Embryonic facial prominence (tissue), 1 donor: ENCODE measurements around the gene AOX1.
"Not testable (repeated sequence)": the region's sequence is repeated elsewhere in the genome, so short reads cannot be mapped to it uniquely, and the experiment has no call there.

Experiments
- DNase-seq: peaks from one replicate; pipeline ENCODE4 v3.0.0-alpha.2; 2016; ENCODE audit errors: extremely low spot score

AOX1 gene

DNA sequence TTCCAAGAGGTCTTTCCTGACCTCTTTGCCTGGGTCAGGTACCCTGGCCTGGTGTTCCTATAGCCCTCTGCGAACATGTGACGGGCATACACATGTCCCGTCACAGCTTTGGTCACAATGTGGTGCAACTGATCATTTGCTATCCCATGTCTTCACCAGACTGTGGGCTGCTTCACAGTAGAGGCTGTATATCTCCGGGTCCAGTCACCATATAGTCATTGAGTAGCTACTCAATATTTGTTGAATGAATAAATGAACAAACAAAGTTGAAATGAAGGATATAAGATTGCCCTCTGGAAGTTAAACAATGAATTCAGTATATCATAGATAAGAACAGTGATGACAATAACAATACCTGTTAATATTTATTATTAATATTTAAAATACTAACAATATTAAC lies 16.8 kb downstream of the AOX1 start:
- DNase-seq: no peak

DNA sequence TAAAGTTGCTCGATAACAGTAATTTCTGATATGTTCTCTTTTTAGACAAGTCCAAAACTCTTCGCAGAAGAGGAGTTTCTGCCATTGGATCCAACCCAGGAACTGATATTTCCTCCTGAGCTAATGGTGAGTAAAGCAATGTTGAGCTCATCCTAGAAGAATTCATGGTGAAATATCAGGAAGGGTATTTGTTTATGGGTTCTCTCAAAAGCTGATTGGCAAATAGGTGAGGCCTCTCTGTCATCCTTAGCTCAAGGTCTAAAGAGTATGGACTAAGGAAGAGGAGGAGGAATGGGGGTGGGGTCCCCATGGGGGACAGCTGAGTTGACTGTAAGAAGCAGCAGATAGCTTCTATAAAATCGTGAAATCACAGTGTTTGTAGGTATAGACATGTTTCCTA lies 18.2 kb downstream of the AOX1 start:
- no peak for DNase-seq

DNA sequence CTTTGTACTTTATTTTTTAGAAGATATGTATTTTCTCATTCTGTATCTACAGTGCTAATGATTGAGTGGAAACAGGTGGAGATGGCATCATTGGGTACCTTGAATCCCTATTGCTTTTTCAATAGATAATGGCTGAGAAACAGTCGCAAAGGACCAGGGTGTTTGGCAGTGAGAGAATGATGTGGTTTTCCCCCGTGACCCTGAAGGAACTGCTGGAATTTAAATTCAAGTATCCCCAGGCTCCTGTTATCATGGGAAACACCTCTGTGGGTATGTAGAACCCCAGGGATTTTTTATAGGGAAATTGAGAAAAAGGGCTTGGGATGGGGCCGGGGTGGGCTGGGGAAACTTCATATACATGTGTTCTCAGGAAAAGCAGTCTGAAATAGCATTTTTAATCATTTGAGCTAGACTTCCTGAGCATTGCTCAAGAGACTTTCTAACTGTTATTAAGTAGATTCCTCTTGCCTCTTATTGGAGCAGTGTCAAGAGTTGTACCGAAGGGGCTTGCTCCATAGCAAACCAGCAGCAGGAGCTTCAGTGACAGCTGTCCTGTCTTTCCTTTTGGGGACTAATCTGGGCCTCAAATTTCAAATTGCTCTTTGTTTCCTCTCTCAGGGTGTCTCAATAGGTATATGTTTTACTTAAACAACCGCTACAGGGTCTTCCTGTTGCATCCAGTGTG lies 18.9 kb downstream of the AOX1 start:
- no peak for DNase-seq

DNA sequence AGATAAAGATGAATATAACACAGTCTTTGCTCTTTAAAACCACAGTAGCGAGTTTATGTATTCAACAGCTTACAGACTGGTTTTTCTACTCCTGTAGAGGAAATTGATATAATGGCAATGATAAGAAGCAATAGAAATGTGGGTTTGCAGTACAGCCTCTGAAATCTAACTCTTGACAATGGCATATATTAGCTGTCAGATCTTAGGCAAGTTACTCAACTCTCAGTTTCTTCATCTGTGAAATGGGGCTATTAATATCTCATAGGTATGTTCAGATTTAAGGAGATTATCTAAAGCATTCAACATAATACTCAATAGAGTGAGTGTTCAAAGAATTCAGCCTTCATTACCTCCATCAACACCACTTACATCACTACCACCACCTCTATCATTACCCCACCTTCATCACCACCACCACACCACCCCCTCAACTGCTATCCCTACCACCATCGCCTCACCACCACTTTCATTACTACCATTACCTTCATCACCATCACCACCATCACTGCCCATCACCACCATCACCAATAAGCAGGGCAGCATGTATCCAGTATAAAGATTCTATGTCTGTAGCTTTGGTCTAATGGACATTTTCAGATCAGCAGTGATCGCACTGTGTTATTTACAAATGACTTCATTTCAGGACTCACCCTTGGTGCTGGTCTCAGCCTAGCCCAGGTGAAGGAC lies 22.7 kb downstream of the AOX1 start:
- no peak for DNase-seq

DNA sequence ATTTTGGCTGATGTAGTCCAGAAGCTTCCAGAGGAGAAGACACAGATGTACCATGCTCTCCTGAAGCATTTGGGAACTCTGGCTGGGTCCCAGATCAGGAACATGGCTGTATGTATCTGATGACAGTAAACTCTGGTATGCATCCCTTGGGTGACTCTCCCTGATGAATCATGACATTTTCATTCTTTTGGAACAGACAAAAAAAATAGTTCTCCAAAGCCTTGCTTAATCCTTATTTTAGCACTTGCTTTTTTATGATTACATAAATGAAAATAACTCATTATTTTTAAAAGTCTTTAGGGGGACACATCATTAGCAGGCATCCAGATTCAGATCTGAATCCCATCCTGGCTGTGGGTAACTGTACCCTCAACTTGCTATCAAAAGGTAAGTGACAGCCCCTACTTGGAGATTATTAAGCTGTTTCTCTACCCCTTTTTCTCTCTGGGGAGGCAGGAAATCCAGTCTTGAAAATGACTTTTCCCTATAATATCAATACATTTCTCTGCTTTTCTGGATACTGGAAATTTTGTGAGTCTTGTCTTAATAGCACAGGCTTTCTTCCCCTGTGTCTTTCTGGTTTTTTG lies 23.3 kb downstream of the AOX1 start:
- no peak for DNase-seq

DNA sequence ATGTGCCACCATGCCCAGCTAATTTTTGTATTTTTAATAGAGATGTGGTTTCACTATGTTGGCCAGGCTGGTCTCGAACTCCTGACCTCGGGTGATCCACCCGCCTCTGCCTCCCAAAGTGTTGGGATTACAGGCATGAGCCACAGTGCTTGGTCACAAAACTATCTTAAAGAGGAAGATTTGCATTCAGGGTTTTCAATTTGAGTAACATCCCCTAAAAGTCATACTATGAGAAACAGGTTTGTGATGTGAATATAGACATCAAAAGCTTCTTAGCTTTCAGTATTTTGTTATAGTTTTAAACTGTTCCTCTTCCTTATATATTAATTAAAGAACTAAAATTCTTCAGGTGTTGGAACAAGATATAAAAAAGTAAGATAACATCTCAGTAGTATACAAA lies 24.4 kb downstream of the AOX1 start:
- DNase-seq: not testable (repeated sequence)

DNA sequence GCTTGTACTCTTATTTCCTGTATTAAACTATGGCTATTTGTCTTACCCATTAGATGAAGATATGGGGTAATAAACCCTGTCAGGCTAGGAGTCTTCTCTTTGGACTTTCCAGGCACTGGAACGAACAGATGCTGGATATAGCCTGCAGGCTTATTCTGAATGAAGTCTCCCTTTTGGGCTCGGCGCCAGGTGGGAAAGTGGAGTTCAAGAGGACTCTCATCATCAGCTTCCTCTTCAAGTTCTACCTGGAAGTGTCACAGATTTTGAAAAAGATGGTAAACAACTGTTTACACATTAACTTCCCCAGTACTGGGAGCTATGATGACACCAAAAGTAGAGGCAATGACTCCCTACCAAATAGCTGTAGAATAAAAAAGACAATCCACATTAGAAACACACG lies 27.9 kb downstream of the AOX1 start:
- DNase-seq: no peak

DNA sequence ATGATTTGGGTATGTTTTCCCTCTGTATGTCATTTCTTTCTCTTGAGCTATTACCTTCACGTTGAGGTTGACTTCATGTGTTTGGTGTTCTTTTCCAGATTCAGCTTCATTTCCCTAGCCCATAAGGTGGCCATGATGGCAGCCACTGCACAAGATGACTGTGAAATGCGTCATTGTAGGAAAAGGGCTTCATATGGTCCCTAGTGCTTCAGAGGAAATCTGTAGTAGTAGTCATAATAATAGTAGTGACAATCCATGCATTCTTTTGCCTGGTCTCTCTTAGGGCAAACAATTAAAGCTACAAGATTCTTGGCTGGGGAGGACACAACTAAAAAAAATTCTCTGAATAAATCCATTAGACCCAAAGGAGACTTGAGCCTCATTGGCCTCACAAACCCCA lies 28.4 kb downstream of the AOX1 start:
- DNase-seq: no peak

DNA sequence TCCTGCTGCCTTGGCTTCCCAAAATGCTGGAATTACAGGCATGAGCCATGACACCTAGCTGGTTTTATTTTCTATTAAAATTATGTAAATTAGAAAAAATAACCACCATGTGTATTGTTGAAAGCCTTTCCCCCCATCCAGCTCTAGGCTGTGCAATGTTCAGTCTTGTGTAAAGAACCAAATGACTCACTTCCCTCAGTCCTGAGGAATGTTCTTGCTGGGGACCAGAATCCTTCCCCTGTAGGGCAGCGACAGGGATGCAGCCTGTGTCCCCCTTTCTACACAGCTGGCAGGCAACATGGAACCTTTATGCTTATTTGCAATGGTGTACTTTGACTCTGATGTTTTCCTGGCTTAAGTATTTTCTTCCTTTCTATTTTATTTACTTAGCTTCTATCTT lies 29.4 kb downstream of the AOX1 start:
- DNase-seq: no peak

DNA sequence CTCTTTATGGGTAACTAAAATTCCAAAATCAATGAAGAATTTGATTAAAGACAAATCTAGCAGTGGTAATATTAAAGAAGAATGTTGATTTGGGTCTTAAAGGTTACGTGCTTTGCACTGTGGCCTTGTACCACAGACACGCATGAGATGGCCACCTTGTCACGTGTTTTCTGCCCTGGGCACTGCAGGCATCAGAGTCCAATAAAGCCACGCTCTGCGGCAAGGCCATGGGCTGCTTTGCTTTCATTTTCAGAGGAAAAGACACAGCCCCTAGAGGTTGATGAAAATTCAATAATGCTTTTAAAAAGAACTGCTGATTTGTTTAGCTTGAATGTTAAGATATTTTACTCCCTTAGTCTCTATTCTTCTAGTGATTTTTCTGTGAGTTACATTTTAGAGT lies 30.4 kb downstream of the AOX1 start:
- no peak for DNase-seq

DNA sequence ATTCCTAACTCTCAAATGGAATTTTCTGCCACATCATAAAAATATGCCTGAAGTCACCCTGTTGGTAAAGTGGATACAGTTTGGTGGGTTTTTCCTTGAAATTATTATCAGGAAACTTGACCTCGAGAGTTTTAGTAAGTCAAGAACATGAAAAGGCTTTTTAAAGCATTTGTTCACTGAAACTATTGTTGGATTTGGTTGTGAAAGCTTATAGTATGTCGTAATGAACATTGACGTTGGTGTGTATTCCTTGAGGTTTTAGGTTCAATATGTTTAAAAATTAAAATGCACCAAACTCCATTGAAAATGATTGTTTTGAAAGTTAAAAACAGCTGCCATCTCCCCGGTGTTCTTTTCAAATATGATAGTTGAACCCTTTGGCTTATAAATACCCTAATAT lies 30.8 kb downstream of the AOX1 start:
- no peak for DNase-seq

DNA sequence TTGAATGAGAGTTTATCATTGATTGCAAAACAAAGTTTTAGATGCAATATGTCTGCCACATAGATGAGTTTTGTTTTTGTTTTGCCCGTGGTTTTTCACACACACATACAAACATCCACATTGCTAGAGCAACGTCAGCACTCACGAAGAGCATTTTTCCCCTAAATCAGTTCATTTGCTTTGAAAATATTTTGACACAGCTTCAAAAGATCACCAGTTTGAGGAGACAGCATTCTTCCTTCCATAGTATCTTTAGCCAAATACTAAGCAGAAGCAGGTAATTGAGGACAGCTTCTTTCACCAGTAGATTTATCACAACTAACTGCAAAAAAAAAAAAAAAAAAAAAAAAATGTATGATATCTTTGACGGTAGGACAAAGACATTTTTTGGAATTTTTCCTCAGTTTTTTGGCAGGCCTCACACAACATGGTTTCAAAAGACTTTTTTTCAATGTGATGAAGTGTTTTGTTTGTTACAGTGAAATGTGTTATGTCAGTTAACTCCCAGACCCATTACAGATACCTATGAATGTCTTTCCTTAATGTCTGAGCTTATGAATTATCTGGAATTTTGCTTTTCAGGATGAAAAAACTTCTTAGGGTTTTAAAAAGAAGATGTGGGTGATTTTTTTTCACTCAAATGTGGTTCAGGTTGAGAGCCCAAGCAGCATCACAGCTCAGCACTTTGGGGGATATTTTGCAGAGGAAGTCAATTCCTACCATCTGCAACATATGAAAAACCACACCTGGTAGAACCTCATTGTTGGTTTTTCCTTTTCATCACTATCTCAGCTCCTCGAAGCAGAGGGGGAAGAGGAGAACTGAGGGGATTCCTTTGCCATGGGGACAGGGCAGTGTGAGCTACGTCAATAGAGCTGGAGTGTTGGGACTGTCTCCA lies 31.6 kb downstream of the AOX1 start:
- DNase-seq: no peak

DNA sequence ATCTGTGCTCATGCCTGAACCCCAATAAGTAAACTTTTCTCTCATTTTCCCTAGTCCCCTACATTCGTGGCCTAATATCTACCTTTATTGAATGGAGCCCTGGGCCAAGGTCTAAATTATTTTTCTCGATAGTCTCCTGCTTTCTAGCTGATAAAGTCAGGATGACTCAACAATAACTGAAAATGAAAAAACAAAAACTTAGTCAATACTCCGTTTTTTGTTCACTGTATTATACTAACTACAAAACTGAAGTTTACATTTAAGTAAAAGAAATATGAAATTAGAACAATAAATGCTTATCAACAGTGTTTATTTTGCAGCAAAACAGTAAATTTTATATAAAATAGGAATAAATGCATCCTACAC lies 32.2 kb downstream of the AOX1 start:
- no peak for DNase-seq

DNA sequence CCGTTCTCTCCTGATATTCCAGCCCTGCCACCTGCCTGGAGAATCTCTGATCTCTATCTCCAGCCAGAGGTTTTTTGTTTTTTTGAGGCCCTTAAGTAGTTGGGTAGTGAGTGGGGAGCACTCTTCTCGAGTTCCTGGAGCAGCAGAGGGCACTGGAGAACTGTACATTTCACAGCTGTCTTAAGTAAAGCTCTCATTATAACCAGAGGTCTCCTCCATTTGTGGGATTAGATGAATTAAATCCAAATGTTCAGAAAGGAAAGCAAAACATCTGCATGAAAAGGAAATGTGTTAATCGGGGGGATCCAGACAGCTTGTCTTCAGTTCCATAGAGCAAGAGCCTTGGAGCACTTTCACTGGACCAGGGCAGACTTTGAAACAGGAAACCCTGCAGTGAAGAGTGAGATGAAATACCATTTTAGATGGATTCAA lies 32.8 kb downstream of the AOX1 start:
- DNase-seq: peak; percentile 34

DNA sequence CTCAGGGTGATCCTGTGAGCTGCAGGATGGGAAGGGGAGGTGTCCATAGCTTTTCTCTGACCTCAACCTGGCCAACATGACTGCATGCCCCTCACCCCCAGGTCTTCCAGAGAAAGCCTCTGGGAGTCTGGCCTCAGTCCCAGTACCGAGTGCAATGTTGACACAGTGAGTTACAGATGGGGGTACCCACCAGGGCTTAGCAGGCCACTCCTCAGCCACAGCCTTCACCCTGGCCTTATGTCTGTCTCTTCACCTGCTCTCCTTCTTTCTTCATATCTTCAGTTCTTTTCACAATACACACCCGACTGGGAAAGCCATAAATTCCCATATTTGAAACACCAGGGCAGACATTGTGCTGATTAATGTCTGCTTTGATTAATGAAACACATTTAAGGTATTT lies 33.5 kb downstream of the AOX1 start:
- no peak for DNase-seq

DNA sequence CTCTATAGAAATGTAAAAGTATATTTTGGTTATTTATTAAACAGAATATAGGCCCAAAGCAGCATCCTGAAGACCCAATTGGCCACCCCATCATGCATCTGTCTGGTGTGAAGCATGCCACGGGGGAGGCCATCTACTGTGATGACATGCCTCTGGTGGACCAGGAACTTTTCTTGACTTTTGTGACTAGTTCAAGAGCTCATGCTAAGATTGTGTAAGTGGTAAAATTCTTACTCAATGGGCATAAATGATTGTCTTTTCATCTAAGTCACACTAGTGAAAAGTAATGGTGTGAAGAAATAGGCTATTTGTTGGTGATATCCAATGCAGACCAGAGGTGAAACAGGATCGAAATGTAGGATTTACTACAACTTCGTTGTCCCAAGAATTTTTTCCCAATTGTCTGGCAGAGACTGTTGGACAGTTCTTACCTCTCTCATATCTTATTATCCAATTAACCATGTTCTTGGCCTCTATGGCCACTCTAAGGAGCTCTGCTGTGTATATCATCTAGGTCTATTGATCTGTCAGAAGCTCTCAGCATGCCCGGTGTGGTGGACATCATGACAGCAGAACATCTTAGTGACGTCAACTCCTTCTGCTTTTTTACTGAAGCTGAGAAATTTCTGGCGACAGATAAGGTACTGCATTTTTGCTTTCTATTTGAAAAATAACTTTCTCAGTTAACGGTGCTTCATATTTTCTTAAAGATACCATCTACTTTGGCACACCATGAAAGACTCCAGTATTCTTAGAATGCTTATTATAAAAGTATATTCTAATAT lies 35.0 kb downstream of the AOX1 start:
- no peak for DNase-seq

DNA sequence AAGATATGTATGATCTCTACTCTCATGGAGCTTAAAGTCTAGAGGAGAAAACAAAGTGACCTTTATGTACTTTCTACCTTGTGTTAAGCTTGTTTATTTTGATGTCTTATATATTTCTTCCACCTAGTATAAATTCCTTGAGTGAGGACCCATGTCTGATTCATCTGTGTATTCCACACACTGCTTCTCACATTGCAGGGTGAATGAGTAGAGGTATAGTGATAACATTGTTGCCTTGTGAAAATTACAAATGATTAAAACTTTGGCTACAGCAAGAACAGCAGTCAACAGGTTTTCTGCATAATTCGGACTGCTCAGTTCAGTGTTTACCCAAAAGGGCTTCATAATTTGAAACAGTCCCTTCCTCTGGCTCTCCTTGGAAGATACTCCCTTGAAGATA lies 36.3 kb downstream of the AOX1 start:
- DNase-seq: no peak

DNA sequence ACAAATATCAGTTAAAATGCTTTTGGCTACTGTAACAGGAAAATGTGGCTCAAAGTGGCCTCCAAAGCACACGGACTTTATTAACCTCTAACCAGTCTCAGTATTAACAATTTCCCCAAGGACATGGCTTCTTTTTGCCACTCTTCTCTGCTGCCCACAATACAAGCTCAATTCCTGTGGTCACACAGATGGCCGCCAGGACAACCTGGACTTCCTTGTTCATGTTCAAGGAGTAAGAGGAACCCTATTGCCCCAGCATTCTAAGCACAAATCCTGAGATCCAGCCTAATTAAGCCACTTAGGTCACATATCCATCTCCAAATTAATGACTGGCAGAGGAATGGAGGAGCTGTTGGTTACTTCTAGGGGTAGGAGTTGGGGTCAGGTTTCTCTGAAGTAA lies 38.2 kb downstream of the AOX1 start:
- no peak for DNase-seq

DNA sequence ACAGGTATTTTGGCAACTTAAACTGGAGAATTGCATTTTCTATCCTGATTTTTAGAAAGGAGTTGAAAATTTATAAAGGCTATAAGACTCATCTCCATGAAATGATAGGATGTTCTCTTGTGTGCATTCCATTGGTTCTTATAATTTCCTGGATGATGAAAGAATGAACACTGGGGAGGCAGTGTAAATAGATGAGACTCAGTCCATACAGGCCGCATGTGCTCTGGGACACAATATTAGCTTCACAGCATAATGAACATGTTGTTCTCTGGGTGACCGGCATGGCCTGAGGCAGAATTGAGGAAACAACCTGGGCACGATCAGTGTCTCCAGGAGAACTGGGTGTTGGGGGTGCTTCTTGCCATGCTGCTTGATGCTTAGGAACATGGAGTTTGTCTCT lies 38.8 kb downstream of the AOX1 start:
- DNase-seq: no peak

DNA sequence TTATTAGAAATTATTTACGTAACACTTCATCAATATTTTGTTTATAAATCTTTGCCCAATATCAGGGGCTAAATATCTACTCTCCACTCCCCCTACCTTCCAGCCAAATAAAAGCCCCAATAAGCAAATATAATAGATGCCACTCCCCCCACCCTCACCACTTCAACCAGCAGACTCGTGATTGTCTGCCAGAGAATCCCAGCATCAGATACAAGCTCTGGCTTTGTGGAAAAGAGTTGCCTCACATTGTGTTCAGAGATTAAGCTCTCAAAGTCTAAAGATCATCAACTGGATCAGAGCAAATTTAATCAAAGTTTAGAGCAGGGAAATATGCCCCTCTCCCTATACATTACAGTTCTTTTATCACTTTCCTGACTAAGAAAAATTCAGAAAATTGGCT lies 39.5 kb downstream of the AOX1 start:
- DNase-seq: no peak

DNA sequence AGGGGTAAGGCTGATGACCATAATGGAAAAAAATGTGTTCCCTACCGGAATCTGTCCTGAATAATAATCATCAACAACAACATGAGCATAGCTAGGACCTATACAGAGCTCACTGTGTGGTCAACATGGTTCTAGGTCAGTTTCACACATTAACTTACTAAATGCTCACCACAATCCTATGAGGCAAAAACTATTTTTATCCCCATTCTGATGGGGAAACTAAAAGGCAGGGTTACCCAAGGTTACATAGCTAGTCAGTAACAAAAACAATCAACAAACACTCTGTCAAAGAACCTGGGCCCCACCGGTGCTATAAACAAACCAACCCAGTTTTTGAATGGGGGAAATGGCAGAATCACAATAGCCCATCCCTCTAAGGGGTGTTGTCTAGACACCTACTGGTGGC lies 40.1 kb downstream of the AOX1 start:
- no peak for DNase-seq
